SHP77 treated with DMSO at 0.1 percent for 48 hours (cell line): ENCODE data around the gene HYAL2.

Experiments
- DNase-seq: peaks from one replicate; lab custom pipeline; 2025; lab: John Stamatoyannopoulos, UW

HYAL2 gene

GRCh38 chr3:50271314-50271936 is 51.1 kb downstream of the HYAL2 start:
- DNase-seq: no peak

- DNase-seq: no peak
Observed at GRCh38 chr3:50270422-50271224, 51.9 kb downstream of the HYAL2 start.

GRCh38 chr3:50269977-50270413 is 52.5 kb downstream of the HYAL2 start:
- no peak for DNase-seq

DNA sequence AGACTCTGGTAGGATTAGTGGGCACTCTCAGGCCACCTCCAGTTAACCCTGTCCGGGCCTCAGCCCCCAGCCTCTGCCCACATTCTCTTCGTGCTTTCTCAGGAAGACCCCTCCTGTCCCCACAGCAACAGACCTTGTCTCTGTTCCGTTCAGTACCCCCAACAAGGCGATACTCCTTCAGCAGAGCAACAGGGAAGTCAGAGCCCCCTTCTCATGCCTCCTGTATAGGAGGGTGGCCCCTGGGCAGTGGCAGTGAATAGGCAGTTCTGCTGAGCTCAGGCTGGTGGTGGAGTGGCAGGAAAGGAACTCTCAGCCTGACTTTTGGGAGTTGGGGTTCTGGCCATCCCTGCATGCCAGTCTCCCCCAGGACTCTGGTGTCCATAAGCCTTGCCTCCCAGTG is 53.1 kb downstream of the HYAL2 start:
- DNase-seq: no peak

- DNase-seq: no peak
Observed at GRCh38 chr3:50268703-50269451, 53.7 kb downstream of the HYAL2 start, which contains the start of gene SEMA3B. SEMA3B (plus strand) TSS chr3:50269147; CDS start chr3:50269241, 94 bp downstream.

GRCh38 chr3:50268276-50268675 is 54.3 kb downstream of the HYAL2 start:
- no peak for DNase-seq
